Keratinocyte (primary cell): ENCODE results near the gene CCDC144A. TPM values are rescaled to one million over a fixed set of nuclear protein-coding genes. Genes with fewer than 3 reads are reported as not detected.
"Not testable (repeated sequence)": the region's sequence is repeated elsewhere in the genome, so short reads cannot be mapped to it uniquely, and the experiment has no call there.

Source experiments
- DNase-seq: peaks from one replicate; pipeline ENCODE4 v3.0.0-alpha.2; 2011; ENCODE audit warnings: low read depth, missing footprints, low spot score
- FAIRE-seq: peaks from 2 replicates; lab custom pipeline; 2011; peaks lifted over from hg19 to GRCh38; lab: Jason Lieb, UNC
- H2AFZ ChIP-seq: 2 replicates; pipeline ENCODE4 v1.6.0; 2012; ENCODE audit warnings: low read length, control low read depth, inconsistent platforms; ENCODE audit not compliant: control insufficient read depth
- H3K27ac ChIP-seq: 2 replicates; pipeline ENCODE4 v1.5.1; 2011; ENCODE audit warnings: low read length; ENCODE audit not compliant: control insufficient read depth, insufficient read depth
- H3K27me3 ChIP-seq: 3 replicates; pipeline ENCODE4 v1.6.0; 2011; ENCODE audit warnings: low read length; ENCODE audit not compliant: control insufficient read depth, insufficient read depth; ENCODE audit errors: extremely low read depth
- H3K36me3 ChIP-seq, 2 experiments: 2 replicates in 1 of 2; 3 replicates in 1 of 2; pipeline ENCODE4 v1.5.1; 2011; ENCODE audit warnings: low read length in 2 of 2, mild to moderate bottlenecking in 1 of 2; ENCODE audit not compliant: control insufficient read depth in 2 of 2, insufficient read depth in 2 of 2; ENCODE audit errors: extremely low read depth in 1 of 2
- H3K4me1 ChIP-seq: 3 replicates; pipeline ENCODE4 v1.5.1; 2011; ENCODE audit warnings: low read length; ENCODE audit not compliant: control insufficient read depth, insufficient read depth; ENCODE audit errors: extremely low read depth
- H3K4me2 ChIP-seq: 3 replicates; pipeline ENCODE4 v1.6.0; 2011; ENCODE audit warnings: low read depth, low read length; ENCODE audit not compliant: control insufficient read depth, insufficient read depth; ENCODE audit errors: extremely low read depth
- H3K4me3 ChIP-seq, 3 experiments: fragments of 200-600 bp in 1 of 3; sonication (generic) in 1 of 3; 2 replicates in 2 of 3; 3 replicates in 1 of 3; pipeline ENCODE4 v1.5.1; 2011 to 2016; ENCODE audit warnings: low read length in 3 of 3, mild to moderate bottlenecking in 3 of 3, control low read depth in 2 of 3, inconsistent platforms in 1 of 3, low read depth in 1 of 3, mixed read lengths in 1 of 3, mixed run types in 1 of 3, moderate library complexity in 1 of 3; ENCODE audit not compliant: control insufficient read depth in 2 of 3, insufficient read depth in 2 of 3; ENCODE audit errors: extremely low read depth in 1 of 3
- H3K79me2 ChIP-seq: 2 replicates; pipeline ENCODE4 v1.6.0; 2012; ENCODE audit warnings: low read length; ENCODE audit not compliant: control insufficient read depth, insufficient read depth
- H3K9ac ChIP-seq: 3 replicates; pipeline ENCODE4 v1.6.0; 2011; ENCODE audit warnings: low read length; ENCODE audit not compliant: control insufficient read depth, insufficient read depth; ENCODE audit errors: extremely low read depth
- H3K9me1 ChIP-seq: 3 replicates; pipeline ENCODE4 v1.6.0; 2011; ENCODE audit warnings: low read length; ENCODE audit not compliant: control insufficient read depth, insufficient read depth; ENCODE audit errors: extremely low read depth
- H3K9me3 ChIP-seq: 2 replicates; pipeline ENCODE4 v1.5.1; 2012; ENCODE audit warnings: low read depth, low read length; ENCODE audit not compliant: control insufficient read depth
- H4K20me1 ChIP-seq: 3 replicates; pipeline ENCODE4 v1.6.0; 2011; ENCODE audit warnings: low read length; ENCODE audit not compliant: control insufficient read depth, insufficient read depth; ENCODE audit errors: extremely low read depth
- dilution Hi-C: fragments of 300-500 bp; cut with MboI; formaldehyde crosslinking; loops from one replicate; pipeline ENCODE4 v1.7.0; 2020; ENCODE audit warnings: low sequenced_read_pairs; ENCODE audit not compliant: extremely low pct_ligation_motif_present
- polyA plus RNA-seq, 5 experiments: library from polyadenylated mRNA; depleted of rRNA in 3 of 5; stranded (reverse) in 3 of 5; stranded (forward) in 1 of 5; unstranded in 1 of 5; fragments of >200 nt; gene quantifications; 1 replicate in 1 of 5; 2 replicates in 3 of 5; 3 replicates in 1 of 5; pipeline versions ENCODE4 v1.2.1 to v1.2.3, GENCODE V29; 2011 to 2012; ENCODE audit warnings: missing spikeins in 2 of 5, low read depth in 1 of 5, low replicate concordance in 1 of 5
- small RNA-seq, 3 experiments: library from RNA; depleted of rRNA; stranded (forward); fragments of <200 nt; gene quantifications; one replicate each; pipeline ENCODE3, GENCODE V24; 2012; ENCODE audit warnings: low read depth in 3 of 3, low replicate concordance in 1 of 3; ENCODE audit not compliant: insufficient read length in 3 of 3

CCDC144A gene
- polyA plus RNA-seq, 1 donor (not counting 4 experiments of a cell fraction or from before 2014, with no cell fraction given), result 0.30 TPM

DNA sequence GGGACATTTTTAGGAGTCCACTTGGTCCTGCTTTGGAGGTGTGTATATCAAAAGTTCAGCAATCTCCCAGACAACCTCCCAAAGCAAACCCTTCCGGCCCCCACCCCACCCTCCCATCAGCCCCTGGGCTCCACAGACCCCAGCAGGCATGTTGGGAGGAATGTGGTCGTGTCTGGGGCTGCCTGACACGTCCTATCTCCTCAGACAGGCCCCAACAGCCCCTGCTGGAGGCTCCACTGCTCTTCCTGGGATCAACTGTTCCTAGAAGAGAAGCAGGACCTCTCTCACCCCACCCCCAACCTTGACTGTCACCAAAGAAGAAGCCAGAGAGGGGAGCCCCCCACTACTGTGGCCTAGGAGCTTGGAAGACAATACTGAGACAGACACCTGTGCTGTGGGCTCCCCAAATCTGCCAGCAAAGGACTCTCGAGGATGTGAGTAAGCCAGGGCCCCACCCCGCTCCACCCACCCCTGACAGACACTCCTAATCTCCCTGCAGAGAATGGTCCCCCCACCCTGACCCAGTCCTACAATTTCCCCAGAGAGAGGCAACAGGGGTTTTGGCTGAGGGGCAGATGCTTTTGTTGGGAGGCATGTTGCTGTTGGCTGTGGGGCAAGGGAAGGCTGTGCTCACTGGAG is 133.8 kb downstream of the CCDC144A start:
- H3K27me3 ChIP-seq, H3K9me3 ChIP-seq, H3K9me1 ChIP-seq, dilution Hi-C loops, H3K4me2 ChIP-seq, H2AFZ ChIP-seq, H3K4me1 ChIP-seq, H3K4me3 ChIP-seq, DNase-seq, H3K9ac ChIP-seq, H3K79me2 ChIP-seq, H3K36me3 ChIP-seq, H3K27ac ChIP-seq, FAIRE-seq, H4K20me1 ChIP-seq: not testable (repeated sequence)

Small RNA genes within 50 kb of the gene (small RNA-seq; reads per million reads assigned to genes)
- gene AC022596.1 (0 reads per million in 3 experiments), gene RNU6-405P (0 reads per million in 3 experiments)

Other genes starting within 250 kb of the CCDC144A start
- not detected in 3 replicates for gene LRRC75A, start 198.0 kb upstream of the CCDC144A start, polyA plus RNA-seq
- 6.0 to 7.3 TPM (median 7.0 TPM) in 3 replicates for gene ZNF287, start 121.0 kb upstream of the CCDC144A start, polyA plus RNA-seq
- 1.3 to 2.1 TPM (median 2.0 TPM) in 3 replicates for gene ZNF624, start 36.4 kb upstream of the CCDC144A start, polyA plus RNA-seq